Kidney tubule cell (primary cell): ENCODE results near the gene MAPK4.
A peak's percentile ranks its signal among the peaks of the same experiment; 100 is the strongest.

ENCODE experiments used
- DNase-seq: peaks from one replicate; pipeline ENCODE4 v3.0.0-alpha.2; 2018; ENCODE audit warnings: low spot score

The MAPK4 gene

GRCh38 chr18:50624981-50625380 is 65.1 kb downstream of the MAPK4 start:
- DNase-seq, result no peak

- DNase-seq, result no peak
These were observed 66.4 kb downstream of the MAPK4 start for GRCh38 chr18:50626317-50626716.

GRCh38 chr18:50627594-50628532 is 68.0 kb downstream of the MAPK4 start:
- peak; percentile 11 for DNase-seq

GRCh38 chr18:50628533-50628905 is 68.6 kb downstream of the MAPK4 start:
- no peak for DNase-seq

GRCh38 chr18:50629148-50629631 is 69.3 kb downstream of the MAPK4 start:
- no peak for DNase-seq

GRCh38 chr18:50630895-50631294 is 71.0 kb downstream of the MAPK4 start:
- DNase-seq, result peak; percentile 49

- peak; percentile 46 for DNase-seq
These were observed 73.1 kb downstream of the MAPK4 start for GRCh38 chr18:50632895-50633515.

- no peak for DNase-seq
These were observed 74.1 kb downstream of the MAPK4 start for GRCh38 chr18:50633992-50634391.

GRCh38 chr18:50636366-50637057 is 76.6 kb downstream of the MAPK4 start:
- no peak for DNase-seq

- no peak for DNase-seq
These were observed 78.4 kb downstream of the MAPK4 start for GRCh38 chr18:50638016-50638883.

GRCh38 chr18:50638884-50639420 is 79.1 kb downstream of the MAPK4 start:
- no peak for DNase-seq

GRCh38 chr18:50639711-50640110 is 79.8 kb downstream of the MAPK4 start:
- DNase-seq, result no peak

- DNase-seq, result no peak
These were observed 82.6 kb downstream of the MAPK4 start for GRCh38 chr18:50642439-50642838.

GRCh38 chr18:50644146-50644545 is 84.3 kb downstream of the MAPK4 start:
- no peak for DNase-seq

- peak; percentile 20 for DNase-seq
These were observed 84.9 kb downstream of the MAPK4 start for GRCh38 chr18:50644807-50645206.

GRCh38 chr18:50647237-50647636 is 87.3 kb downstream of the MAPK4 start:
- DNase-seq, result no peak

GRCh38 chr18:50647792-50648191 is 87.9 kb downstream of the MAPK4 start:
- DNase-seq, result no peak

GRCh38 chr18:50649821-50650220 is 89.9 kb downstream of the MAPK4 start:
- peak; percentile 47 for DNase-seq

GRCh38 chr18:50651334-50651733 is 91.4 kb downstream of the MAPK4 start:
- DNase-seq, result no peak

- no peak for DNase-seq
These were observed 93.7 kb downstream of the MAPK4 start for GRCh38 chr18:50653402-50654093.

GRCh38 chr18:50654211-50654610 is 94.3 kb downstream of the MAPK4 start:
- DNase-seq, result no peak
